HG02571 (cell line): ENCODE results near the gene RFPL2.
"Not testable (repeated sequence)": the region's sequence is repeated elsewhere in the genome, so short reads cannot be mapped to it uniquely, and the experiment has no call there.

Source experiments
- ATAC-seq: cut with Tn5 transposase; IDR thresholded peaks from one replicate; pipeline ENCODE4 v1.9.1; 2021; ENCODE audit warnings: mild to moderate bottlenecking, moderate library complexity; ENCODE audit not compliant: unreplicated experiment

RFPL2 gene

DNA sequence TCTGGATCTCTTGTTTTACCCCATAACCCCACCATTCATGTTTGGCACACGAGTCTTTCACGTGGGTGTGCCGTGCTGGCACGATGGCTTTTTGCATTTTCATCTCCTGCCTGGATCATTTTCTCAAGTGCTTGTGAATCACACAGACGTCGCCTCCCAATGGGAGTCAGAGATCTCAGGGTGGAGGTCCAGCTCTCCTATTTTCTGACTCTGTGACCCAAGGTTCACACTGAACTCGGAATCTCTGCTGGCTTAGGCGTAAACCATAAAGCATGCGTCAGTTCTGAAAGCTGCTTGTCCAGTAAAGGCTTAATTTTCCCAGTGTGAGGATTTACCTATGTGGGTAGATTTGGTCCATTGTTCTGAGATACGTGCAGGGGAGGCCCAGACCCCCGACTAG, 29.8 kb downstream of the RFPL2 start:
- ATAC-seq, result no peak

DNA sequence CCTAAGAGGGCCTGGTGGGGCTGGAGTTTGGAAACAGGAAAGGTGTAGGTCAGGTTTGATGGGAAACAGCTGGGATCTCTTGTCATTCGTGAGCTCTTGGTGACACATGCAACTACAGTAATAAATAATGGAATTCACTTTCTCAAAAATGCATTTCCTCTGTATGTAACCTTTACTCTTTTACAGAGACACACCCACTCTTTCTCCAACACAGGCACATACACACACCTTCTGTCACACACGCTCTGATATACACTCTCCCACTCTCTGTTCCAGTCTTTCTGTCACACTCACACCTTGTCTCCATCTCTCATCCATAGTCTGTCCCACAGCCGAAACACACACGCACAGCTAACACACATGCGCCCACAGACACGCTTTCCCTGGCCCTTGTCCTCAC, 39.2 kb downstream of the RFPL2 start:
- no peak for ATAC-seq

DNA sequence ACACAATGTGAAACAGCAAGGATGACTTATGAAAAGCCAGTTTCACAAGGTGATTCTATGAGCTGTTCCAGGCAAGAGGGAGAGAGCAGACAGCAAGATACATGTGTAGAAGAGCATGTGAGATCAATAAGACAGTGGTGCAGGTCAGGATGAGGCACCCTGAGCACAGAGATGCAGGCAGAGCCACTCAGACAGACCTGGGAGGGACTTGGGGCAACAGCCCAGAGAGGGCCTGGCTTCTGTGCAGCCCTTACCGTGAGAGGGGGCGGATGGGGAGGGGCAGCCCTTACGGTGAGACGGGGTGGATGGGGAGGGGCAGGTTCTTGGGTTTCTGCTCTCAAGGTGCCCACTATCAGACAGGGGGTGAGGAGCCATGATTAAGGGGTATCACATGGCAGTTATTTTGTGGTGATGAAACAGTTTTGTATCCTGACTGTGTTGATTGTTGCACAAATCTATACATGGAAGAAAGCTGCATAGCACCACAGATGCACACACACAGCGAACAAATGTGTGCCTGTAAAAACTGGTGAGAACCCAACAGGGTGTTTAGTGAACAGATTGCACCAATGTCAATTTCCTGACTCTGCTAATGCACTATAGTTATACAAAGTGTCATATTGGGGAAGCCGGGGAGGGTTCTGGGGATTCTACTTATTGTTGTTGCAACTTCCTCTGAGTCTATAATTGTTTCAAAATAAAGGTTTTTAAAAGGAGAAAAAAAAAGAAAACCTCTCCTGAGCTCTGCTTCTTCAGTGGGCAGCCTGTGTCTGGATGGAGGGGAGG, 40.6 kb downstream of the RFPL2 start:
- no peak for ATAC-seq

- not testable (repeated sequence) for ATAC-seq
Observed at GRCh38 chr22:32160411-32160810, 44.5 kb downstream of the RFPL2 start.

DNA sequence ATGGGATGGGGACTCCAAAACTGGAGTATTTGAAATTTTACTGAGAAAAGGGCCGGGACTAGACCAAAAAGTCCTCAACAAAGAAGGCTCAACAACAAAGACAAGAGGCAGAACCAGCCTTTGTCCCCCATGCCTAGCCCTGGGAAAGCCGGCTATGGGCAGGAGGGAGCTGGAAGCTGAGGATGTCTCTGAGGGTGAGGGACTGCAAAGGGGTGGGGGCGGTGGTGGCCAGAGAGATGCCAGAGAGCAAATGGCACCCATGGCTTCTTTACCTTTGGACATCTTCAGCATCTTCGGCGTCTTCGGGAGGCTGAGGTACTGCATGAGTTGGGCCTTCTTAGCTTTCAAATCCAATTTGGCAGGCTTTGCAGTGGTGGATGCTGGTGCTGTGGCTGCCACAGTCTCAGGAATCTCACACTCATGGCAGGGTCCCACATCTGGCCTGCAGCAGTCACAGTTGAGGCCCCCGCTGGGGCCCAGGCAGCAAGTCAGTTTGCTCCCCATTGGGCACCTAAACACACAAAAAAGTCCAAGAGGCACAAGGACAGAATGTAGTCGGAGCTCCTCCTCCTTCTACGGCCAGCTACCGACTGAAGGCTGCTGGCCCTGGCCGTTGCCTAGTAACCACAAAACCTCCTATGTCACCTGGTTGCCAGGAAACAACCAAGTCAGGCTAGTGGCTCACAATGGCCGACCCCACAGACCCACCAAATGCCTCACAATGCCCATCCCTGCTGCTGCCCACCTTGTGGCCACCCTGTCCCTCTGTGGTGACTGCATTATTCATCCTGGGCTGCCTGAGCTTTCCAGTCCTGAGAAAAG, 46.0 kb downstream of the RFPL2 start, which contains the start of gene C22orf42:
TSS of gene C22orf42 (minus strand) at position 592 of the 822 bp plus-strand sequence. CDS start at position 504, 88 bp downstream.
- no peak for ATAC-seq

DNA sequence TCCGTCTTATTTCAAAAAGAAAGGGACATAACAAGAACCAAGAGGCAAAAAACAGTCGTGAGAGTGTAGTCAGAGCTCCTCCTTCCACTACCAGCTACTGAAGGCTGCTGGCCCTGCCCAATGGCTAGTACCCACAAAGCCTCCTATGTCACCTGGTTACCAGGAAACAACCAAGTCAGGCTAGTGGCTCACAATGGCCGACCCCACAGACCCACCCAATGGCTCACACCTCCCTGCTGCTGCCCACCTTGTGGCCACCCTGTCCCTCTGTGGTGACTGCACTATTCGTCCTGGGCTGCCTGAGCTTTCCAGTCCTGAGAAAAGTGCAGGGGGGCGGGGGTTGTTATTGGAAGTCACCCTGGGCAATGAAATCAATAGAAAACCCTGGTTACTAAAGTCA, 47.2 kb downstream of the RFPL2 start:
- not testable (repeated sequence) for ATAC-seq

GRCh38 chr22:32154727-32155126, 50.1 kb downstream of the RFPL2 start:
- ATAC-seq, result not testable (repeated sequence)

DNA sequence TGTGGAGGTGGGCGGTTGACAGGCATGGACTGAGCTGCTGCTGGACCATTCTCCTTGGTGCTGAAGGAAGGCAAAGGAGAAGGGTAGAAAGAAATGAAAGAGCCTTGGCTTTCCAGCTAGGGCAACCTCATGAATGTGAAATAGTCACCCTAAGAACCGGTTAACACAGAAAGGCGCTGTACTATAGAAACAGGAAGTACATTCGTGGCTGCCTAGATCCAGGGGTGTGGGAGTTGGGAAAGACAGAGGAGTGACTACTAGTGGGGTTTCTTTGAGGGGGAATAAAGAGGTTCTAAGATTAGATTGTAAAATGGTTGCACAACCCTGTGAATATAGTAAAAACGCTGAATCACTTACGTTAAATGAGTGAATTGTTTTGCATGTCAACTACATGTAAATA, 53.2 kb downstream of the RFPL2 start:
- ATAC-seq, result not testable (repeated sequence)

- ATAC-seq, result not testable (repeated sequence)
Observed at GRCh38 chr22:32150647-32151046, 54.2 kb downstream of the RFPL2 start.

GRCh38 chr22:32148372-32148771, 56.5 kb downstream of the RFPL2 start:
- ATAC-seq, result not testable (repeated sequence)

GRCh38 chr22:32147128-32147527, 57.7 kb downstream of the RFPL2 start:
- not testable (repeated sequence) for ATAC-seq

DNA sequence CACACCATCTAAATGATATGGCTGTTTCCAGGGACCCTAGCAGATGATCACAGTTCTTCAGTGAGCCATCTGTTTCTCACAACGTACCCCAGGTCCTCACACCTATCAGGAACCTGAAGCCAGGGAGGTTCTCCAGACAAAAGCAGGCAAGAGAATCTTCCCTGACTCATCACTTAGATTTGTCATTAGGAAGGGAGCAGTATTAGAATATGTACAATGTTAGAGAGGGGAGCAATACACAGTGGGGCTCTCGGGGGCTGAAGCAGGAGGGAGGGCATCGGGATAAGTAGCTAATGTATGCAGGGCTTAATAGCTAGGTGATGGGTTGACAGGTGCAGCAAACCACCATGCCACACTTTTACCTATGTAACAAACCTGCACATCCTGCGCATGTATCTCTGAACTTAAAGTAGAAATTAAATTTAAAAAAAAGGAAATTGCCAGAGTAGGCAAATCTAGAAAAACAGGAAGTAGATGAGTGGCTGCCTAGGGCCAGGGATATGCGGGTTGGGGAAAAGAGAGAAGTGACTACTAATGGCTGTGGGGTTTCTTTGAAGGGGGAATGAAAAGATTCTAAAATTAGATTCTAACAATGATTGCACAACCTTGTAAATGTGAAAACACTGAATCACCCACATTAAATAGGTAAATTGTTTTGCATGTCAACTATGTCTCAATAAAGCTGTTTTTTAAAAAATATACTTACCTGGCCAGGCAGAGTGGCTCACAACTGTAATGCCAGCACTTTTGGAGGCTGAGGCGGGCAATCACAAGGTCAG, 60.2 kb downstream of the RFPL2 start:
- ATAC-seq, result no peak

- ATAC-seq, result no peak
Observed at GRCh38 chr22:32142600-32142999, 62.3 kb downstream of the RFPL2 start.

DNA sequence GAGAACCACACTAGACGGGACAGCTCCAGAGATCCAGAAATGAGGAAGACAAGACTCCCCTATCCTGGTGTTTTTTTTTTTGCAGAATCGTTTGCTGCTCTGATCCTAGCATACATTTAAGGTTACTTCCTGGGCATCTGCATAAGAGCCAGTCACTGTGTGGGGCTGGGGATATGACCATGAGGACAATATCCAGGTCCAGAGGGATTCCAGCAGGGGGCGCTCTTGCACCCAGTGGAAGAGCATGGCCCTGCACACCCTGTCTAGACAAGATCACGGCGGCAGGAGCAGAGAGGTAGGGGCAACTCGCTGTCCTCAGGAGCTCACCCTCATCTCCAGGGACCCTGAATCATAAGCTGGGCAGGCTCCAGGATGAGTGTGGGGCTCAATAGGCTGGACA, 64.2 kb downstream of the RFPL2 start:
- ATAC-seq, result not testable (repeated sequence)
